GM23248 (cell line): ENCODE results near the gene TRIP6. TPM values are rescaled to one million over a fixed set of nuclear protein-coding genes. Genes with fewer than 3 reads are reported as not detected.
A peak's percentile ranks its signal among the peaks of the same experiment; 100 is the strongest.

Experiments used
- DNase-seq: peaks from one replicate; pipeline ENCODE4 v3.0.0-alpha.2; 2015
- H2AFZ ChIP-seq: fragments of 200-600 bp; sonication (generic); 2 replicates; pipeline ENCODE4 v1.6.1; 2016; ENCODE audit warnings: antibody characterized with exemption
- H3F3A ChIP-seq: fragments of 200-600 bp; sonication (generic); 2 replicates; pipeline ENCODE4 v1.6.1; 2016; ENCODE audit warnings: mild to moderate bottlenecking, antibody characterized with exemption, mixed run types; ENCODE audit not compliant: insufficient read depth
- H3K27ac ChIP-seq: fragments of 200-600 bp; sonication (generic); 2 replicates; pipeline ENCODE4 v1.5.1; 2016; ENCODE audit warnings: mild to moderate bottlenecking
- H3K27me3 ChIP-seq: fragments of 200-600 bp; sonication (generic); replicated peaks from 2 replicates; pipeline ENCODE4 v1.6.1; 2016; ENCODE audit warnings: mild to moderate bottlenecking; ENCODE audit not compliant: insufficient read depth
- H3K36me3 ChIP-seq: fragments of 200-600 bp; sonication (generic); 2 replicates; pipeline ENCODE4 v1.6.1; 2016; ENCODE audit warnings: low read depth, mild to moderate bottlenecking
- H3K4me1 ChIP-seq: fragments of 200-600 bp; sonication (generic); 2 replicates; pipeline ENCODE4 v1.6.1; 2016; ENCODE audit warnings: mild to moderate bottlenecking; ENCODE audit not compliant: insufficient read depth
- H3K4me2 ChIP-seq: fragments of 200-600 bp; sonication (generic); one replicate; pipeline ENCODE4 v1.6.1; 2016; ENCODE audit warnings: mild to moderate bottlenecking; ENCODE audit not compliant: unreplicated experiment
- H3K4me3 ChIP-seq: fragments of 200-600 bp; sonication (generic); 2 replicates; pipeline ENCODE4 v1.5.1; 2016; ENCODE audit warnings: mild to moderate bottlenecking
- H3K79me2 ChIP-seq: fragments of 200-600 bp; sonication (generic); 2 replicates; pipeline ENCODE4 v1.6.1; 2016; ENCODE audit warnings: mild to moderate bottlenecking; ENCODE audit not compliant: insufficient read depth
- H3K9ac ChIP-seq: fragments of 200-600 bp; sonication (generic); 2 replicates; pipeline ENCODE4 v1.6.1; 2016; ENCODE audit warnings: mild to moderate bottlenecking
- H3K9me2 ChIP-seq: fragments of 200-600 bp; sonication (generic); 2 replicates; pipeline ENCODE4 v1.6.1; 2016; ENCODE audit warnings: mixed run types, mild to moderate bottlenecking, moderate library complexity; ENCODE audit not compliant: insufficient read depth
- H3K9me3 ChIP-seq: fragments of 200-600 bp; sonication (generic); one replicate; pipeline ENCODE4 v1.6.1; 2017; ENCODE audit warnings: low read depth
- H4K20me1 ChIP-seq: fragments of 200-600 bp; sonication (generic); 2 replicates; pipeline ENCODE4 v1.6.0; 2016; ENCODE audit not compliant: insufficient read depth
- EZH2 ChIP-seq: fragments of 200-600 bp; sonication (generic); IDR thresholded peaks from 2 replicates; pipeline ENCODE4 v1.6.1; 2018; ENCODE audit warnings: antibody characterized with exemption, mild to moderate bottlenecking; ENCODE audit not compliant: insufficient read depth, poor library complexity, severe bottlenecking
- EZH2phosphoT487 ChIP-seq: fragments of 200-600 bp; sonication (generic); IDR thresholded peaks from 2 replicates; pipeline ENCODE4 v1.6.1; 2018; ENCODE audit warnings: antibody characterized with exemption, moderate library complexity, mild to moderate bottlenecking, low read depth; ENCODE audit not compliant: insufficient read depth
- WGBS, 2 experiments: methylation state at CpG; one replicate each; pipeline ENCODE4 v1.1.6; 2015 to 2017; ENCODE audit warnings: low lambda C conversion rate in 2 of 2, low coverage in 1 of 2; ENCODE audit errors: missing lambda C conversion rate in 2 of 2; 5-methylcytosine and 5-hydroxymethylcytosine counted together
- in situ Hi-C: fragments of 300-500 bp; cut with MboI; formaldehyde crosslinking; loops from 2 replicates; pipeline ENCODE4 v1.15.0; 2020
- polyA plus RNA-seq: library from polyadenylated mRNA; unstranded; fragments of >200 nt; fragmentation: Nextera tagmentation; extraction: Ambion mirVana; gene quantifications from 2 replicates; pipeline ENCODE4 v1.2.1, GENCODE V29; 2016
- total RNA-seq: library from RNA; depleted of rRNA; stranded (reverse); fragments of >200 nt; shearing (Covaris generic); gene quantifications from 2 replicates; pipeline ENCODE4 v1.2.3, GENCODE V29; 2014

Gene TRIP6
- total and polyA plus RNA-seq, 2 experiments from 2014 or later = 68.6 to 113 TPM

- peak within 1 kb of the TSS; percentile 77 for H3K27ac ChIP-seq
- peak within 1 kb of the TSS; percentile 82 for H3K4me3 ChIP-seq
- peak within 1 kb of the TSS; percentile 84 for H3K4me2 ChIP-seq
- H3K36me3 ChIP-seq = peaks cover 25% of the 10 kb centered on the region
- H3K27me3 ChIP-seq = no peaks in the 10 kb centered on the region
- peaks cover 23% of the 10 kb centered on the region for H3K79me2 ChIP-seq
- peaks cover 18% of the 10 kb centered on the region; the same call in 1 of the 2 replicates for H3F3A ChIP-seq
- no peaks in the 10 kb centered on the region for H3K9me2 ChIP-seq
- H3K9me3 ChIP-seq = no peaks in the 10 kb centered on the region
- no peak for DNase-seq
- in situ Hi-C loops = no loop called here
- H3K4me1 ChIP-seq = peaks cover 11% of the 10 kb centered on the region
- TF ChIP-seq EZH2 = no peak
- TF ChIP-seq EZH2phosphoT487 = no peak
- H2AFZ ChIP-seq = peak within 1 kb of the TSS; percentile 90
- H4K20me1 ChIP-seq = no peaks in the 10 kb centered on the region
- 7% methylated on average over 47 to 50 of the region's 73 CpGs for WGBS, 2 experiments
- peak within 1 kb of the TSS; percentile 94 for H3K9ac ChIP-seq
These were observed 22.0 kb downstream of the TRIP6 start, which contains the start of gene UFSP1 for GRCh38 chr7:100888988-100889750. UFSP1 (minus strand) TSS chr7:100889715; CDS start chr7:100889271, 444 bp downstream.

- no peaks in the 10 kb centered on the region for H3K9me2 ChIP-seq
- H3K27me3 ChIP-seq = peaks cover 8% of the 10 kb centered on the region
- 34 to 37% methylated on average over 18 to 43 of the region's 43 CpGs for WGBS, 2 experiments
- in situ Hi-C loops = no loop called here
- H2AFZ ChIP-seq = peak overlapping the region; percentile 90
- TF ChIP-seq EZH2phosphoT487 = no peak
- no peak for TF ChIP-seq EZH2
- no peak for DNase-seq
- peaks cover 14% of the 10 kb centered on the region for H3K36me3 ChIP-seq
- peak overlapping the region; percentile 72 for H3K4me3 ChIP-seq
- H3F3A ChIP-seq = 0 out of 2 replicates have a peak, but pooled peaks cover 14% of the 10 kb centered on the region
- peak overlapping the region; percentile 56 for H3K27ac ChIP-seq
- peaks cover 21% of the 10 kb centered on the region for H3K79me2 ChIP-seq
- peak overlapping the region; percentile 70 for H3K4me2 ChIP-seq
- peaks cover 11% of the 10 kb centered on the region for H3K4me1 ChIP-seq
- H4K20me1 ChIP-seq = no peaks in the 10 kb centered on the region
- H3K9me3 ChIP-seq = no peaks in the 10 kb centered on the region
- peak overlapping the region; percentile 65; the same call in 1 of the 2 replicates for H3K9ac ChIP-seq
These were observed 23.7 kb downstream of the TRIP6 start for GRCh38 chr7:100890653-100891567.

- WGBS, 2 experiments = 64 to 72% methylated on average over 6 to 8 of the region's 8 CpGs
- Histone ChIP-seq H3K27ac (no peak overlapping the region), H3F3A (0 out of 2 replicates have a peak, but pooled peaks cover 14% of the 10 kb centered on the region), H3K4me3 (no peak overlapping the region), H3K4me2 (no peak overlapping the region), H4K20me1 (no peaks in the 10 kb centered on the region), H3K36me3 (peaks cover 10% of the 10 kb centered on the region), H3K79me2 (peaks cover 21% of the 10 kb centered on the region), H3K9me3 (no peaks in the 10 kb centered on the region), H3K9me2 (no peaks in the 10 kb centered on the region), H2AFZ (no peak overlapping the region), H3K9ac (no peak overlapping the region), H3K4me1 (peaks cover 11% of the 10 kb centered on the region), H3K27me3 (peaks cover 15% of the 10 kb centered on the region)
- peak; percentile 53 for DNase-seq
- in situ Hi-C loops = no loop called here
- TF ChIP-seq EZH2 (no peak), EZH2phosphoT487 (no peak)
These were observed 24.5 kb downstream of the TRIP6 start for GRCh38 chr7:100891568-100892247.
